ENCODE results near the gene GIPR. TPM values are rescaled to one million over a fixed set of nuclear protein-coding genes. Genes with fewer than 3 reads are reported as not detected.

GIPR gene
- total RNA-seq, 2 experiments from 2014 or later: 1.8 to 2.3 TPM

- DNase-seq: peak; percentile 67
- peaks cover 29% of the 10 kb centered on the region for H3K36me3 Mint-ChIP-seq (ENCODE audit: low read depth)
- intact Hi-C loops (cut with micrococcal nuclease): no loop called here
- CTCF ChIA-PET: interaction anchor here (0.9 to 1.4 kb wide), 4 partner anchors 8 to 81 kb away, joined by 3 to 4 read pairs (median 4); no protein-coding TSS in a partner anchor
- H3K9me3 Mint-ChIP-seq: no peaks in the 10 kb centered on the region
- H3K4me1 Mint-ChIP-seq (ENCODE audit: low read depth): peaks cover 38% of the 10 kb centered on the region
- peak within 1 kb of the TSS; percentile 92 for H3K4me3 Mint-ChIP-seq
- H3K27me3 Mint-ChIP-seq (ENCODE audit: low read depth): no peaks in the 10 kb centered on the region
- H3K27ac Mint-ChIP-seq: peak within 1 kb of the TSS; percentile 86
Measured at GRCh38 chr19:45638930-45639729, 28.9 kb upstream of the GIPR start, which contains the start of gene EML2. Gene EML2, minus strand, starts transcription at chr19:45639397. Its CDS starts 21 bp downstream, at chr19:45639376.

GRCh38 chr19:45640849-45641273 lies 27.2 kb upstream of the GIPR start:
- peak overlapping the region; percentile 99 for H3K27ac Mint-ChIP-seq
- intact Hi-C loops (cut with micrococcal nuclease): loop anchor here (10.0 kb wide), 1 partner anchor 196 kb away; no protein-coding TSS in a partner anchor
- DNase-seq: peak; percentile 72
- peaks cover 3% of the 10 kb centered on the region for H3K27me3 Mint-ChIP-seq (ENCODE audit: low read depth)
- no peaks in the 10 kb centered on the region for H3K9me3 Mint-ChIP-seq
- H3K4me1 Mint-ChIP-seq (ENCODE audit: low read depth): peaks cover 42% of the 10 kb centered on the region
- peak overlapping the region; percentile 99 for H3K4me3 Mint-ChIP-seq
- H3K36me3 Mint-ChIP-seq (ENCODE audit: low read depth): peaks cover 28% of the 10 kb centered on the region
- CTCF ChIA-PET: interaction anchor here (1.0 to 2.5 kb wide), 9 partner anchors 9 to 125 kb away, joined by 3 to 38 read pairs (median 7); partner anchors contain the start of genes QPCTL and SNRPD2

- peak overlapping the region; percentile 99 for H3K27ac Mint-ChIP-seq
- no peaks in the 10 kb centered on the region for H3K9me3 Mint-ChIP-seq
Measured at GRCh38 chr19:45641274-45642105, 26.5 kb upstream of the GIPR start.

GRCh38 chr19:45643024-45643926 lies 24.7 kb upstream of the GIPR start:
- peaks cover 46% of the 10 kb centered on the region for H3K4me1 Mint-ChIP-seq (ENCODE audit: low read depth)

More at GRCh38 chr19:45641274-45642105, 26.5 kb upstream of the GIPR start:
- Mint-ChIP-seq H3K4me1 (ENCODE audit: low read depth) (peaks cover 46% of the 10 kb centered on the region), H3K4me3 (peak overlapping the region; percentile 99), H3K27me3 (ENCODE audit: low read depth) (peaks cover 3% of the 10 kb centered on the region), H3K36me3 (ENCODE audit: low read depth) (peaks cover 23% of the 10 kb centered on the region)
- peak; percentile 96 for DNase-seq
- CTCF ChIA-PET: interaction anchor here (0.5 to 2.5 kb wide), 23 partner anchors 10 to 222 kb away, joined by 3 to 38 read pairs (median 6); partner anchors contain the start of genes QPCTL, SNRPD2 and SYMPK
- intact Hi-C loops (cut with micrococcal nuclease): loop anchor here (1.0 to 10.0 kb wide), 8 partner anchors 11 to 197 kb away; partner anchors contain the start of genes OPA3, QPCTL and RTN2

GRCh38 chr19:45643927-45644771 lies 23.9 kb upstream of the GIPR start:
- CTCF ChIA-PET: interaction anchor here (0.6 to 2.9 kb wide), 9 partner anchors 10 to 205 kb away, joined by 3 to 10 read pairs (median 5); no protein-coding TSS in a partner anchor
- H3K4me1 Mint-ChIP-seq (ENCODE audit: low read depth): peaks cover 37% of the 10 kb centered on the region
- intact Hi-C loops (cut with micrococcal nuclease): loop anchor here (1.0 to 10.0 kb wide), 7 partner anchors 30 to 199 kb away; partner anchors contain the start of genes RTN2 and VASP
- H3K4me3 Mint-ChIP-seq: peak overlapping the region; percentile 65
- DNase-seq: no peak
- H3K9me3 Mint-ChIP-seq: no peaks in the 10 kb centered on the region
- peaks cover 10% of the 10 kb centered on the region for H3K36me3 Mint-ChIP-seq (ENCODE audit: low read depth)
- H3K27me3 Mint-ChIP-seq (ENCODE audit: low read depth): peaks cover 3% of the 10 kb centered on the region
- H3K27ac Mint-ChIP-seq: peak overlapping the region; percentile 99

More at GRCh38 chr19:45643024-45643926, 24.7 kb upstream of the GIPR start:
- peaks cover 3% of the 10 kb centered on the region for H3K27me3 Mint-ChIP-seq (ENCODE audit: low read depth)
- H3K36me3 Mint-ChIP-seq (ENCODE audit: low read depth): peaks cover 16% of the 10 kb centered on the region
- peak; percentile 98 for DNase-seq
- H3K27ac Mint-ChIP-seq: peak overlapping the region; percentile 99
- peak overlapping the region; percentile 65 for H3K4me3 Mint-ChIP-seq
- CTCF ChIA-PET: interaction anchor here (0.5 to 2.9 kb wide), 18 partner anchors 9 to 726 kb away, joined by 3 to 38 read pairs (median 4); no protein-coding TSS in a partner anchor
- H3K9me3 Mint-ChIP-seq: no peaks in the 10 kb centered on the region
- intact Hi-C loops (cut with micrococcal nuclease): loop anchor here (1.0 to 10.0 kb wide), 7 partner anchors 29 to 198 kb away; partner anchors contain the start of genes RTN2 and VASP

GRCh38 chr19:45645068-45645630 lies 22.9 kb upstream of the GIPR start:
- peaks cover 7% of the 10 kb centered on the region for H3K36me3 Mint-ChIP-seq (ENCODE audit: low read depth)
- no peaks in the 10 kb centered on the region for H3K9me3 Mint-ChIP-seq
- peak; percentile 37 for DNase-seq
- CTCF ChIA-PET: interaction anchor here (1.0 to 2.9 kb wide), 2 partner anchors 87 to 150 kb away, joined by 3 to 8 read pairs; no protein-coding TSS in a partner anchor
- H3K27ac Mint-ChIP-seq: no peak overlapping the region
- intact Hi-C loops (cut with micrococcal nuclease): loop anchor here (10.0 kb wide), 1 partner anchor 200 kb away; no protein-coding TSS in a partner anchor
- H3K4me1 Mint-ChIP-seq (ENCODE audit: low read depth): peaks cover 34% of the 10 kb centered on the region
- peak overlapping the region; percentile 78 for H3K4me3 Mint-ChIP-seq
- peaks cover 3% of the 10 kb centered on the region for H3K27me3 Mint-ChIP-seq (ENCODE audit: low read depth)

- Mint-ChIP-seq H3K27ac (peak overlapping the region; percentile 63), H3K9me3 (no peaks in the 10 kb centered on the region), H3K4me1 (ENCODE audit: low read depth) (peaks cover 31% of the 10 kb centered on the region), H3K4me3 (peak overlapping the region; percentile 78), H3K27me3 (ENCODE audit: low read depth) (peaks cover 3% of the 10 kb centered on the region), H3K36me3 (ENCODE audit: low read depth) (peaks cover 5% of the 10 kb centered on the region)
- peak; percentile 88 for DNase-seq
- intact Hi-C loops (cut with micrococcal nuclease): loop anchor here (10.0 kb wide), 1 partner anchor 201 kb away; no protein-coding TSS in a partner anchor
- CTCF ChIA-PET: interaction anchor here (1.0 to 2.9 kb wide), 3 partner anchors 87 to 151 kb away, joined by 3 to 8 read pairs (median 5); partner anchors contain the start of gene SIX5
Measured at GRCh38 chr19:45645631-45646344, 22.2 kb upstream of the GIPR start.

- Mint-ChIP-seq H3K9me3 (no peaks in the 10 kb centered on the region), H3K27ac (peak overlapping the region; percentile 63)
- intact Hi-C loops (cut with micrococcal nuclease): loop anchor here (10.0 kb wide), 1 partner anchor 202 kb away; no protein-coding TSS in a partner anchor
Measured at GRCh38 chr19:45646345-45646698, 21.7 kb upstream of the GIPR start.

GRCh38 chr19:45650722-45651121 lies 17.3 kb upstream of the GIPR start:
- Mint-ChIP-seq H3K4me3 (no peak overlapping the region), H3K27ac (no peak overlapping the region), H3K27me3 (ENCODE audit: low read depth) (no peaks in the 10 kb centered on the region), H3K36me3 (ENCODE audit: low read depth) (no peaks in the 10 kb centered on the region), H3K4me1 (ENCODE audit: low read depth) (peaks cover 8% of the 10 kb centered on the region), H3K9me3 (no peaks in the 10 kb centered on the region)
- DNase-seq: no peak
- intact Hi-C loops (cut with micrococcal nuclease): no loop called here
- CTCF ChIA-PET: no interaction called here

More at GRCh38 chr19:45646345-45646698, 21.7 kb upstream of the GIPR start:
- H3K27me3 Mint-ChIP-seq (ENCODE audit: low read depth): peaks cover 3% of the 10 kb centered on the region
- peaks cover 26% of the 10 kb centered on the region for H3K4me1 Mint-ChIP-seq (ENCODE audit: low read depth)
- peaks cover under 1% of the 10 kb centered on the region for H3K36me3 Mint-ChIP-seq (ENCODE audit: low read depth)
- CTCF ChIA-PET: interaction anchor here (1.0 to 2.9 kb wide), 3 partner anchors 88 to 151 kb away, joined by 3 to 8 read pairs (median 5); partner anchors contain the start of gene SIX5
- no peak for DNase-seq
- H3K4me3 Mint-ChIP-seq: peak overlapping the region; percentile 78
